Trophoblast cell (in vitro differentiated cells and primary cell): Measurements from ENCODE around the gene STK10.
A peak's percentile ranks its signal among the peaks of the same experiment; 100 is the strongest.

Experiments
- DNase-seq, 2 donors: peaks; one replicate each; pipeline ENCODE4 v3.0.0-alpha.2; 2016
- H2AFZ ChIP-seq: 2 replicates; pipeline ENCODE4 v1.6.1; 2013; ENCODE audit warnings: low read length, moderate library complexity, mild to moderate bottlenecking; ENCODE audit not compliant: insufficient read depth, poor library complexity
- H2AK5ac ChIP-seq: 2 replicates; pipeline ENCODE4 v1.6.1; 2013; ENCODE audit warnings: mild to moderate bottlenecking, low read length
- H2BK120ac ChIP-seq: 2 replicates; pipeline ENCODE4 v1.6.1; 2013; ENCODE audit warnings: low read length, mild to moderate bottlenecking, moderate library complexity; ENCODE audit not compliant: insufficient read depth, poor library complexity
- H2BK12ac ChIP-seq: 2 replicates; pipeline ENCODE4 v1.6.1; 2013; ENCODE audit warnings: mild to moderate bottlenecking, low read length, moderate library complexity
- H2BK5ac ChIP-seq: 2 replicates; pipeline ENCODE4 v1.6.1; 2013; ENCODE audit warnings: low read length, low read depth, moderate library complexity, mild to moderate bottlenecking; ENCODE audit not compliant: poor library complexity
- H3K14ac ChIP-seq: 2 replicates; pipeline ENCODE4 v1.6.1; 2013; ENCODE audit warnings: mild to moderate bottlenecking, low read length
- H3K18ac ChIP-seq: 2 replicates; pipeline ENCODE4 v1.6.1; 2013; ENCODE audit warnings: mild to moderate bottlenecking, low read length
- H3K23ac ChIP-seq: 2 replicates; pipeline ENCODE4 v1.6.1; 2013; ENCODE audit warnings: low read length
- H3K27ac ChIP-seq: 2 replicates; pipeline ENCODE4 v1.5.1; 2013; ENCODE audit warnings: low read depth, mild to moderate bottlenecking, inconsistent platforms, low read length, moderate library complexity
- H3K27me3 ChIP-seq: 2 replicates; pipeline ENCODE4 v1.6.1; 2013; ENCODE audit warnings: inconsistent platforms, mild to moderate bottlenecking, low read length, moderate library complexity; ENCODE audit not compliant: insufficient read depth
- H3K36me3 ChIP-seq, 2 experiments: 1 replicate in 1 of 2; 2 replicates in 1 of 2; pipeline ENCODE4 v1.6.1; 2013; ENCODE audit warnings: low read length in 2 of 2, mild to moderate bottlenecking in 2 of 2, moderate library complexity in 1 of 2; ENCODE audit not compliant: insufficient read depth in 2 of 2, control insufficient read depth in 1 of 2
- H3K4ac ChIP-seq: 2 replicates; pipeline ENCODE4 v1.6.1; 2013; ENCODE audit warnings: low read depth, mild to moderate bottlenecking, low read length, moderate library complexity
- H3K4me1 ChIP-seq, 2 experiments: 1 replicate in 1 of 2; 2 replicates in 1 of 2; pipeline ENCODE4 v1.6.1; 2013; ENCODE audit warnings: low read length in 2 of 2, mild to moderate bottlenecking in 2 of 2, moderate library complexity in 1 of 2; ENCODE audit not compliant: insufficient read depth in 2 of 2, control insufficient read depth in 1 of 2
- H3K4me2 ChIP-seq: 2 replicates; pipeline ENCODE4 v1.6.1; 2013; ENCODE audit warnings: inconsistent platforms, mild to moderate bottlenecking, low read length, moderate library complexity
- H3K4me3 ChIP-seq: 2 replicates; pipeline ENCODE4 v1.5.1; 2013; ENCODE audit warnings: mild to moderate bottlenecking, low read depth, low read length, inconsistent platforms
- H3K79me1 ChIP-seq: one replicate; pipeline ENCODE4 v1.6.1; 2013; ENCODE audit warnings: low read length
- H3K79me2 ChIP-seq: 2 replicates; pipeline ENCODE4 v1.6.1; 2013; ENCODE audit warnings: low read length, mild to moderate bottlenecking; ENCODE audit not compliant: control insufficient read depth, insufficient read depth, poor library complexity
- H3K9ac ChIP-seq: 2 replicates; pipeline ENCODE4 v1.6.1; 2013; ENCODE audit warnings: mild to moderate bottlenecking, low read length
- H3K9me3 ChIP-seq: 2 replicates; pipeline ENCODE4 v1.6.1; 2013; ENCODE audit warnings: low read depth, mild to moderate bottlenecking, control low read depth, inconsistent platforms, low read length; ENCODE audit not compliant: insufficient read depth
- H4K12ac ChIP-seq: 2 replicates; pipeline ENCODE4 v1.6.1; 2013; ENCODE audit warnings: low read depth, mild to moderate bottlenecking, low read length, moderate library complexity
- H4K8ac ChIP-seq: 2 replicates; pipeline ENCODE4 v1.6.1; 2013; ENCODE audit warnings: low read depth, mild to moderate bottlenecking, low read length, moderate library complexity
- H4K91ac ChIP-seq: one replicate; pipeline ENCODE4 v1.6.1; 2013; ENCODE audit warnings: low read depth, mild to moderate bottlenecking, low read length, moderate library complexity
- WGBS: extraction: QIAGEN DNeasy Blood & Tissue Kit; methylation state at CpG from one replicate; pipeline ENCODE4 v1.1.7; 2013; ENCODE audit warnings: missing lambda C conversion rate; ENCODE audit not compliant: insufficient read length, insufficient coverage; ENCODE audit errors: extremely low coverage; 5-methylcytosine and 5-hydroxymethylcytosine counted together

STK10 gene

GRCh38 chr5:172137046-172137445 is 51.0 kb downstream of the STK10 start:
- H2AFZ ChIP-seq = no peak overlapping the region
- no peak overlapping the region for H3K4me3 ChIP-seq
- no peak overlapping the region for H2BK120ac ChIP-seq
- peaks cover 5% of the 10 kb centered on the region for H3K79me1 ChIP-seq
- no peak overlapping the region for H2BK5ac ChIP-seq
- peak; percentile 91 to 95 for DNase-seq
- peaks cover 0 to 9% of the 10 kb centered on the region in 2 experiments for H3K36me3 ChIP-seq
- H3K79me2 ChIP-seq = no peaks in the 10 kb centered on the region
- no CpG with 5 or more reads among the region's 3 CpGs for WGBS
- H3K27ac ChIP-seq = no peak overlapping the region
- no peak overlapping the region for H3K9ac ChIP-seq
- no peak overlapping the region for H2AK5ac ChIP-seq
- no peaks in the 10 kb centered on the region for H3K9me3 ChIP-seq
- H4K91ac ChIP-seq = no peak overlapping the region
- H3K14ac ChIP-seq = no peak overlapping the region
- H3K4me1 ChIP-seq = peaks cover 3 to 4% of the 10 kb centered on the region in 2 experiments
- H3K18ac ChIP-seq = no peak overlapping the region
- H3K23ac ChIP-seq = no peak overlapping the region
- no peaks in the 10 kb centered on the region for H3K27me3 ChIP-seq
- no peak overlapping the region for H2BK12ac ChIP-seq
- no peak overlapping the region for H4K12ac ChIP-seq
- H4K8ac ChIP-seq = no peak overlapping the region
- H3K4ac ChIP-seq = no peak overlapping the region
- no peak overlapping the region for H3K4me2 ChIP-seq

- H2AFZ ChIP-seq = no peak overlapping the region
- no peak overlapping the region for H3K14ac ChIP-seq
- no CpG with 5 or more reads among the region's 10 CpGs for WGBS
These were observed 54.5 kb downstream of the STK10 start for GRCh38 chr5:172133359-172134029.

GRCh38 chr5:172131690-172132089 is 56.3 kb downstream of the STK10 start:
- Histone ChIP-seq H2AFZ (no peak overlapping the region), H3K4me2 (no peak overlapping the region), H2BK120ac (no peak overlapping the region), H4K8ac (no peak overlapping the region), H4K12ac (no peak overlapping the region), H3K27me3 (no peaks in the 10 kb centered on the region), H2BK5ac (no peak overlapping the region), H3K14ac (no peak overlapping the region), H3K4me3 (no peak overlapping the region), H3K23ac (no peak overlapping the region), H3K9me3 (no peaks in the 10 kb centered on the region), H3K4me1 (peaks cover 3 to 7% of the 10 kb centered on the region in 2 experiments), H3K36me3 (peaks cover 7 to 15% of the 10 kb centered on the region in 2 experiments), H3K27ac (no peak overlapping the region), H3K79me2 (no peaks in the 10 kb centered on the region), H3K79me1 (peaks cover 2% of the 10 kb centered on the region), H4K91ac (no peak overlapping the region), H2BK12ac (no peak overlapping the region), H2AK5ac (no peak overlapping the region), H3K9ac (no peak overlapping the region), H3K4ac (no peak overlapping the region), H3K18ac (no peak overlapping the region)
- no CpG with 5 or more reads among the region's 2 CpGs for WGBS
- no peak for DNase-seq

More at GRCh38 chr5:172133359-172134029, 54.5 kb downstream of the STK10 start:
- H4K91ac ChIP-seq = no peak overlapping the region
- H3K27ac ChIP-seq = no peak overlapping the region
- no peak overlapping the region for H3K9ac ChIP-seq
- no peak overlapping the region for H4K12ac ChIP-seq
- H2BK120ac ChIP-seq = no peak overlapping the region
- H3K18ac ChIP-seq = no peak overlapping the region
- DNase-seq = peak; percentile 97 to 98
- H3K4me3 ChIP-seq = no peak overlapping the region
- peaks cover 0 to 9% of the 10 kb centered on the region in 2 experiments for H3K36me3 ChIP-seq
- H3K4me2 ChIP-seq = no peak overlapping the region
- H3K79me1 ChIP-seq = peaks cover 3% of the 10 kb centered on the region
- H4K8ac ChIP-seq = no peak overlapping the region
- no peak overlapping the region for H2AK5ac ChIP-seq
- no peak overlapping the region for H3K4ac ChIP-seq
- H3K27me3 ChIP-seq = no peaks in the 10 kb centered on the region
- no peak overlapping the region for H2BK12ac ChIP-seq
- H3K9me3 ChIP-seq = no peaks in the 10 kb centered on the region
- H3K79me2 ChIP-seq = no peaks in the 10 kb centered on the region
- H2BK5ac ChIP-seq = no peak overlapping the region
- H3K4me1 ChIP-seq = peaks cover 3 to 6% of the 10 kb centered on the region in 2 experiments
- no peak overlapping the region for H3K23ac ChIP-seq

GRCh38 chr5:172129256-172129910 is 58.6 kb downstream of the STK10 start:
- no peaks in the 10 kb centered on the region for H3K9me3 ChIP-seq
- no peak overlapping the region for H3K23ac ChIP-seq
- H3K4me1 ChIP-seq = peaks cover 3 to 7% of the 10 kb centered on the region in 2 experiments
- H2AK5ac ChIP-seq = no peak overlapping the region
- H2BK12ac ChIP-seq = no peak overlapping the region
- H3K9ac ChIP-seq = no peak overlapping the region
- no peak overlapping the region for H4K12ac ChIP-seq
- H3K14ac ChIP-seq = no peak overlapping the region
- no peaks in the 10 kb centered on the region for H3K27me3 ChIP-seq
- H4K8ac ChIP-seq = no peak overlapping the region
- no peak overlapping the region for H2BK120ac ChIP-seq
- H2AFZ ChIP-seq = no peak overlapping the region
- H2BK5ac ChIP-seq = no peak overlapping the region
- no peaks in the 10 kb centered on the region for H3K79me1 ChIP-seq
- H3K4ac ChIP-seq = no peak overlapping the region
- no peak overlapping the region for H3K27ac ChIP-seq
- no peaks in the 10 kb centered on the region for H3K79me2 ChIP-seq
- H3K36me3 ChIP-seq = peaks cover 16 to 18% of the 10 kb centered on the region in 2 experiments
- H4K91ac ChIP-seq = no peak overlapping the region
- DNase-seq = no peak
- peak overlapping the region; percentile 10 for H3K18ac ChIP-seq
- WGBS = no CpG with 5 or more reads among the region's 10 CpGs
- no peak overlapping the region for H3K4me3 ChIP-seq
- no peak overlapping the region for H3K4me2 ChIP-seq
